Anterior cingulate cortex (tissue), 58 donors: ENCODE measurements around the gene SEMA4C.
"Not testable (repeated sequence)": the region's sequence is repeated elsewhere in the genome, so short reads cannot be mapped to it uniquely, and the experiment has no call there.

Experiments
- DNase-seq, 58 donors: peaks; one replicate each; lab custom pipeline; 2025; lab: John Stamatoyannopoulos, UW

SEMA4C gene

DNA sequence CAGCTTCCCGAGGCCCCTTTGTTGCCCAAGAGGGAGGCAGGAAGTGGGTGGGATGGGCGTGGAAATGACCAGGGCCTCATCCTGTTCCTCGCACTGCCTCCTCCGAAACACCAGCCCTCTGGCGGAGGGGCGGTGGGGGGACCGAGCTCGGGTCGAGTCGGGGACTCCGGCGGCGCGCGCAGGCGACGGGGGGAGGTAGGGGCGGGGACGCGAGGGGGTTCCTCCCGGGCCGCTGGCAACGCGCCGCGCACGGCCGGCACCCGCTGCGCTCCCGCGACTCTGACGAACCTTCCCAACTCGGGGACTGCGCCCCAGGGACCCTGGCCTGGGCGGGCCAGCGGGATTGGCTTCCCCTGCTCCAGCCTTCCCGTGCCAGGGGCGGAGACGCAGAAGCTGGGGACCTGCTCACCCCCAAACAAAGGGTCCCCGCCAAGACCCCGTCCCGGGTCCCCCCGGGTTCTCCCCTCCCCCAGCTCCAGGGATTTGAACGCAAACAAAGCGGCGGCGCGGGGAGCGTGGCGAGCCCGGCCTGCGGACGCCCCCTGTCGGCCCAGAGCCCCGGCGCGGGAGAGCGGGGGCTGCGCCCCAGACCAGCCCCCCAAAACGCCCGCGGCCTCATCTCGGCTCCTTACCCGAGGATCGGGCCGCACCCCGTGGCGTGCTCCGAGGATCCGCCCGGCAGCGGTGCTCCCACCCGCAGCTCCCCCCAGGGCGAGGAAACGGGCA, 1.2 kb downstream of the SEMA4C start:
- peak in 49 of 58 donors; percentile 41 to 84 (median 70) for DNase-seq

DNA sequence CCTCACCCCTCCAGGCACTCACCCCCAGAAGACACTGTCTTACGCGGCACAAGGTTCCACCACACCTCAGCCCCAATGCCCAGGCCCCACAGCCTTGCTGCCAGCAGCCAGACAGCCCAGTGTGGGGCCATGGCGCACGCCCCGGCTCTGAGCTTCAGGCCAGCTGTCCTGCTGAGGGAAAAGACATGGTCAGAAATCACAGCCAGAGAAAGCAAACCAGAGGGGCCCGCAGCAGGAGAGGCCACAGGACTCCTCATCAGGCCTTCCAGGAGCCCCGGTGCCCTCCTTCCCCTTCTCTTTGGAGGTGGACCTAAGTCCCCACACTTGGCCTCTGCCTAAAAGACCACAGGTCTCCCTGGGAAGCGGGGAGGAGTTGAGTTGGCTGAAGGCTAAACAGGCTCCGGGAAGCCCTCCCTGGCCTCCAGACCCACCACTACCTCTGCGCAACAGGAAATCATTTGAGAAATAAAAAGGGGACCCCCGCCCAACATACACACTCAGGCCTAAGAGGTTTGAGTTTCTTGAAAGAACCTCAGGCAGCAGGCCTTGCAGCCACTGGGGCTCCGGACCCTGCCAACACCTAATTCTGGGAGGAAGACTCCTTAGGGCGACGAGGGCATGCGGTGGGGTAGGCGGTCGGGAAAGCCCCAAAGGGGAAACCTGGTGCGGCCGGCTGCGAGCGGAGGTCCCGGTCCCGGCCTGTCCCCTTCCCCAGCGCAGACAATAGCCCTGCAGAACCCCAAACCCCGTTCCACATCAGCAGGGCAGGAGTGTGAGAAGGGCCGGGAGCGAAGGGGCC, 1.9 kb downstream of the SEMA4C start:
- DNase-seq: peak in 6 of 58 donors; percentile 21 to 42 (median 30)

DNA sequence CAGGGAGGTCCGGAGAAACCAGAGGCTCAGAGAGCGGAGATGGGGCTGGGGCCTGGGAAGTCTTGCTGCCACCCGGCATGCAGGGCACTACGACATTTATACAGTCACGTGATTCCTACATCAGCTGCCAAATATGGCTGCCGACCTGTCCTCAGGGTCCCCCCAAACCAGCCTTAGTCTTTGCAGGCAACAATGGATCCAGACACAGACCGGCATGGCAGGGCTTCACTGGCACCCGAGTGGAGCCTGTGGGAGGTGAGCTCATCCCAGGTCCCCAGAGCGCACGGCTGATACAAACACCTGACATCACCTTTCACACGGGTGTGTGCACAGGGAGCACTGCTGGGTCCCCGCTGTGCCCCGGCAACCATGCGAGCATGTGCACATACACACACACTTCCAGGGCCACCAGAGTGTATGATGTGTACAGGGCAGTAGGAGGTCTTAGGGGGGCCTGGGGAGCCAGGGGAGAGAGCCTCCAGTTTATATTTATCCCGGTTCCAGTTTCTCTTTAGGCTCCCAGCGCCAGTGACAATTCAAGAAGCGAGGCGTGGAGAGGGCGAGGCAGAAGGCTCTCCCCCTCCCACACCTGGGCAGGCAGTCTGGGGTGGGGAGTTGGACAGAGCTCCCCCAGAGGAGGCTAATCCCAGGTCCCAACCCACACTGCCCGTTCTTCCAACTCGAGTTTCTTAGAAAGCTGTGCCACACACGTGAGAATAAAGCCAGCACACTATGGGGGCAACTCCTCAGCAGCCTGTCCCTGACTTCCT, 2.7 kb downstream of the SEMA4C start:
- DNase-seq: peak in 2 of 58 donors; percentile 19 to 31

DNA sequence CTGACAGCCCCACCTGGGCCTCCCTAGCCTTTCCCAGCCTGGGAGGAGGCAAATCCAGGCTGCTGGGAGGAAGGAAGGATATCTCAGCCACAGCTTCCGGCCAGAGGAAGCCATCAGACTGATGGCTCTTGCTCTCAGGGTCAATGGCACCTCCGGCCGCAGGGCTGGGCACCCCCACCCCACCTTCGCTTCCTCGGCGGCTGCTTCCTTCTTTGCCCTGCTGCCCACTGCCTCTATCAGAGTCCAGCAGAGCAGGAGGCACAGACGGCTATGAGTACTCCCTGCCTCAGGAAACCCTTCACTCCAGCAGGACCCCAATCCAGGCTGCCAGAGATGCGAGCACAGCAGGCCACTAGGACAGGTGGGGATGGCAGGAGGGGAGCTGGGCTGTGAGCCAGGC, 3.3 kb downstream of the SEMA4C start:
- DNase-seq: no peak

DNA sequence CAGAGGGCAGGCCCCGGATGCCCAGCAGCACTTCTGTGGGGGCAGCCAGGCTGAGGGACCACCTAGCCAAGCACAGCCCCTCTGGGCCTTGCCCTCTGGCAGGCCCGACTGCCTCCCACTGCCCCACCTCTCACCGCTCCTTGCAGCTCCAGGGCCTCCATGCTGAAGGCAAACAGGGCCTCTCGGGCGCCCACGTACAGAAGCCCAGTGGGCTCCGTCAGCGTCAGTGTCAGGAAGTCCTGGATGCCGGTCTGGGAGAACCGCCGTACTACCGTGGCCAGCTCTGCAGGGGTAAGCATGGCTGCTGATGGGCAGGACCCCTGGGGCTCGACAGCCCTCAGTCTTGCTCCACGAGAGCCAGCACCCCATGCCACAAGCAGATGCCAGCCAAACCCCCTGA, 3.7 kb downstream of the SEMA4C start:
- DNase-seq: no peak

- no peak for DNase-seq
Measured at GRCh38 chr2:96865654-96866053, 4.2 kb downstream of the SEMA4C start.

DNA sequence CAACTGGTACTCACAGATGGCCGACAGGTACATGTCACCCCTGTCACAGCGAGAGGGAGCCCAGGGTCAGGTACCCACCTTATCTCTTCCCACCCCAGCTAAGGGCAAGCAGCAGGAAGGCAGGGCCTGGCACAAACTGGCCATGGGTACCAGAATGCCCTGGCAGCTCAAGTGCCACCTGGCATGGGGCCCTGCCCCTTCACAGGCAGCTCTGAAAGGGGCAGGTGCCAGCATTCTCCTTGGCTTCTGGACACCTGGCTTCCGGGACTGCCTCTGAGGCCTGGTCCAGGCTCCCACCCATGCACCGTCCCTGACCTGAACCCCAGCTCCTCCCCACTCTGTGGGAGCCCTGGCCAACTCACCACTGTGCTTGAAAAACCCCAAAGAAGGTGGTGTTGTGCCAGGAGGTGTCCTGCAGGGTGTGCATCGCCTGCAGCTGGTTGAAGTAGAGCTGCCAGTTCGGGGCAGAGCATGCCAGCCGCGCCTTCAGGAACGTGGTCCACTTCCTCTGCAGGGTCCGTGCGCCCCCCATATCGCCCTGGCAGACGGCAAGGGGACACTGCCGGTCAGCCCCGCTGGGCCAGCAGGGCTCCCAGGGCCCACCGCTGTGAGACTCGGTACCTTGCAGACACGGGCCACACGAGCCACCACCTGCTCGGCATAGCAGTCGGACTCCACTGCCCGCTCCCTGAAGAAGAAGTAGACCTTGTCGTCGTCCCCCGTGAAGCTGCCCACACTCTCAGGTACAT, 5.4 kb downstream of the SEMA4C start:
- DNase-seq: no peak

GRCh38 chr2:96863575-96864342, 6.1 kb downstream of the SEMA4C start:
- DNase-seq: no peak

DNA sequence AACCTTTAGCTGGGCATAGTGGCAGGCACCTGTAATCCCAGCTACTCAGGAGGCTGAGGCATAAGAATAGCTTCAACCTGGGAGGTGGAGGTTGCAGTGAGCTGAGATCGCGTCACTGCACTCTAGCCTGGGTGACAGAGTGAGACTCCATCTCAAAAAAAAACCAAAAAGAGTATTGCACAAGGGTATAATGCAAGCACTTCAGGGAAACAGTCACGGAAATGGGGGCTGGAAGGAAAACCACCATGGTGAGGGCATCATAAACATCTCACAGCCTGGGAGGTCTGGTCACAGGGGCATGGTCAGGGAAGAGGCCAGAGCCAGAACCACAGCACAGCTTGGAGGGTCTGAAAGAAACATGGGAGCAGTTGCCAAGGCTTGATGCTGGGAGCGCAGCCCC, 6.8 kb downstream of the SEMA4C start:
- DNase-seq: not testable (repeated sequence)

GRCh38 chr2:96861074-96861473, 8.8 kb downstream of the SEMA4C start:
- no peak for DNase-seq

GRCh38 chr2:96860065-96861029, 9.5 kb downstream of the SEMA4C start:
- peak in 1 of 58 donors; percentile 21 for DNase-seq

GRCh38 chr2:96859681-96860064, 10.2 kb downstream of the SEMA4C start:
- no peak for DNase-seq

GRCh38 chr2:96859099-96859649, 10.7 kb downstream of the SEMA4C start:
- peak in 12 of 58 donors; percentile 24 to 50 (median 37) for DNase-seq

DNA sequence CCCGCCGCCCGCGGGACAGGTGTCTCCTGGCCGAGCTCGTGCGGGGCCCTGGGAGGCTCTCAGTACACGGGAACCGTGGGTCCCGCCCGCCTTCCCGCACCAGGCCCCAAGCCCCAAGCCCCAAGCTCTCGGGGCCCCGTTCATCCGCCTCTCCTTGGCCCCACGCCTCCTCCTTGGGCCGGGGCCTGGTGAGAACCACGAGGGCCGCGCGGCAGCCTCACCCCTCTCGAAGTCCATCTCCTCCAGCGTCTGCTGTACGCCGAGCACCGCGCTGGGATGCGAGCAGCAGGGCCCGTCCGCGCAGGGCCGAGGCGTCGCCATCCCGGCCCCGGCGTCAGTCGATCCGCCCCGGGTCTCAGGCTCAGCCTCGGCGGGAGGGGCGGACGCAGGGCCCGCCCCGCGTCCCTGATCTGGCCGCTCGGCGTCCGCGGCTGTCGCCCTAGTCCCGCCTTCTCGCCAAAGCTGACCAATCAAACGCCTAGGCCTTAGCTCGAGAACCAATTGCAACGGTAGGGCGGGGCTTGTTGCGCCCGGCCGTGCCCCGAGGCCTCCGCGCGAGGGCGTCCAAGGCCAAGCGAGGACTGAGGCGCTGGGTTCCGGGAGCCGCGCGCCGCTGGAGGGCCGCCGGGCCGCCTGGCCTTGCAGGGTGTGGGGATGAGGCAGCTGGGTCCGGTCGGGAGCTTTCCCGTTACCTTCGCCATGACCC, 12.1 kb downstream of the SEMA4C start, which contains the start of gene ANKRD39:
Gene ANKRD39, minus strand, starts transcription at position 350 of the 706 bp plus-strand sequence. Its CDS starts 29 bp downstream, at position 321.
- DNase-seq: peak; percentile 73 to 98 (median 96)

DNA sequence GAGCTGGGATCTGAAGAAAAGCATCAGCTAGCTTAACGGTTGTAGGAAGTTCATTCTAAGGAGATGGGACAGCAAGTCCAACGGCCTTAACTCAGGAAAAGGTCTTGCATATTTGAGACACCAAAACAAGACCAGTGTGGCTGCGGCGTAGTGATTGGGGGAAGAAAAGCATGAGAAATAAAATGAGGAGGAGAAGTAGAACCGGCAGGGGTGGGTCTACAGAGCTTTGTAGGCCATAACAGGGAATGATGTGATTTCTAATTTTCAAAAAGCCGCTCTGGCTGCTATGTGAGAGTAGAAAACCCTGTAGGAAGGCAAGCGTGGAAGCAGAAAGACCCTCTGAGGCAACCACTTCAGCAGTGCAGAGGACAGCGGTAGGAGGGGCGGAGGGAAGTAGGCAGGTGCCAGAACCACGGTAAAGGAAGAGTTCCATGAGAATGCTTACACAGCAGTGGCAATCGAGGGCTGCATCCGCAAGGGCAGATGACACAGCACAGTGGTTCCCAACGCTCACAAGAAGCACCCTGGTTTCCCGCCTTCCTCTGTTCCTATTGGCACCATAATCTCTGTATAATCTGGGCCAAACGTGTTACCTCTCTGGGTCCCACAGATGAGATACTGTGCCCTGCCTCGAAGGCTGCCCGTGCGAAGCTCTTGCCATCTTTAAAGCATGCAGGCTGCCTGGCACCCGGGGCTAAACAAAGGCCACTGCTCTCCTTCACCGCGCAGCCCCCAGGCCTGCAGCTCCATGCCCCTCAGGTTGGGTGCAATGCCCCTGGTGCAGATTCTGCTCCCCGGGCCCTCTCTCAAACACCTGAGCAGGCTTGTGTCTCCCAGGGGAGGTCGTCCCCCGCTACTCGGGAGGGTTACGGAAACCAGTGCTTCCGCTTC, 12.9 kb downstream of the SEMA4C start:
- DNase-seq: peak in 9 of 58 donors; percentile 24 to 70 (median 37)

GRCh38 chr2:96853321-96853720, 16.6 kb downstream of the SEMA4C start:
- DNase-seq: no peak
